Naive B cell (primary cell): Measurements from ENCODE around the gene EFHD1. TPM values are rescaled to one million over a fixed set of nuclear protein-coding genes. Genes with fewer than 3 reads are reported as not detected.
"Not testable (repeated sequence)": the region's sequence is repeated elsewhere in the genome, so short reads cannot be mapped to it uniquely, and the experiment has no call there.

Source experiments
- ATAC-seq, 2 donors: fragments of 150-1000 bp; cut with Tn5 transposase; 2 replicates each; pipeline ENCODE4 v1.10.0; 2021; ENCODE audit warnings: low read depth in 2 of 2, mild to moderate bottlenecking in 2 of 2, moderate library complexity in 2 of 2
- DNase-seq: peaks from one replicate; pipeline ENCODE4 v3.0.0; 2022
- H3K27ac Mint-ChIP-seq, 6 donors: one replicate each; pipeline ENCODE4 v1.8.0; 2020 to 2022; ENCODE audit warnings: mild to moderate bottlenecking in 6 of 6, mixed read lengths in 6 of 6, moderate library complexity in 5 of 6, inconsistent platforms in 2 of 6
- H3K27me3 Mint-ChIP-seq, 3 donors: one replicate each; pipeline ENCODE4 v1.8.0; 2021 to 2022; ENCODE audit warnings: mixed read lengths in 3 of 3, mild to moderate bottlenecking in 1 of 3
- H3K36me3 Mint-ChIP-seq, 2 donors: one replicate each; pipeline ENCODE4 v1.8.0; 2020 to 2022; ENCODE audit warnings: mixed read lengths in 2 of 2, inconsistent platforms in 1 of 2, mild to moderate bottlenecking in 1 of 2
- H3K4me1 Mint-ChIP-seq, 3 donors: one replicate each; pipeline ENCODE4 v1.8.0; 2020 to 2022; ENCODE audit warnings: mixed read lengths in 3 of 3, inconsistent platforms in 1 of 3, mild to moderate bottlenecking in 1 of 3, moderate library complexity in 1 of 3
- H3K4me3 Mint-ChIP-seq, 8 donors: one replicate each; pipeline ENCODE4 v1.8.0; 2020 to 2022; ENCODE audit warnings: mild to moderate bottlenecking in 8 of 8, mixed read lengths in 8 of 8, moderate library complexity in 8 of 8, inconsistent platforms in 2 of 8
- H3K9me3 Mint-ChIP-seq, 7 donors: one replicate each; pipeline ENCODE4 v1.8.0; 2020 to 2022; ENCODE audit warnings: mixed read lengths in 7 of 7, mild to moderate bottlenecking in 5 of 7, inconsistent platforms in 2 of 7, moderate library complexity in 1 of 7
- polyA plus RNA-seq, 6 donors: library from polyadenylated mRNA; unstranded; fragments of 300-500 nt; fragmentation: Illumina TruSeq; gene quantifications; one replicate each; pipeline ENCODE4 v1.2.3, GENCODE V29; 2021; ENCODE audit warnings: low read depth in 6 of 6

EFHD1 gene
- polyA plus RNA-seq, 6 donors from 2014 or later, result not detected

DNA sequence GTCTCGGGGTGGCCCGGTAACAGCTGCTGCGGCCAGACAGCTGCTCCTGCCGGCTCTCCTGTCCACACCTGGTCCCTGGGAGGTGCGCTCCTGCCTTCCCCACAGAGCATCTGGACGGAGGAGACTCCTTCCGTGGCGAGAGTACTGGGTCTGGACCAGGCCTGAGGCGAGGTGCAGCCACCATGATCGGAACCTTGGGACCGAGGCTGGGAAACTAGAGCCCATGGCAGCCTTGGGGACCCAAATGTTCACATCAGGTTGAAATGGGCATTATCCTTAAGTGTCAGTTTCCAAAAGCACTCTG, 64.4 kb downstream of the EFHD1 start:
- Mint-ChIP-seq H3K9me3 (peaks cover 0 to 10% (median 0%) of the 10 kb centered on the region in 7 donors), H3K27ac (peak overlapping the region; percentile 61 to 95 (median 78)), H3K27me3 (no peaks in the 10 kb centered on the region), H3K4me1 (peaks cover 25 to 42% (median 35%) of the 10 kb centered on the region in 3 donors), H3K36me3 (peaks cover 0 to 6% of the 10 kb centered on the region in 2 donors), H3K4me3 (peak overlapping the region; percentile 86 to 96 (median 94))
- ATAC-seq, result no peak
- DNase-seq, result no peak

DNA sequence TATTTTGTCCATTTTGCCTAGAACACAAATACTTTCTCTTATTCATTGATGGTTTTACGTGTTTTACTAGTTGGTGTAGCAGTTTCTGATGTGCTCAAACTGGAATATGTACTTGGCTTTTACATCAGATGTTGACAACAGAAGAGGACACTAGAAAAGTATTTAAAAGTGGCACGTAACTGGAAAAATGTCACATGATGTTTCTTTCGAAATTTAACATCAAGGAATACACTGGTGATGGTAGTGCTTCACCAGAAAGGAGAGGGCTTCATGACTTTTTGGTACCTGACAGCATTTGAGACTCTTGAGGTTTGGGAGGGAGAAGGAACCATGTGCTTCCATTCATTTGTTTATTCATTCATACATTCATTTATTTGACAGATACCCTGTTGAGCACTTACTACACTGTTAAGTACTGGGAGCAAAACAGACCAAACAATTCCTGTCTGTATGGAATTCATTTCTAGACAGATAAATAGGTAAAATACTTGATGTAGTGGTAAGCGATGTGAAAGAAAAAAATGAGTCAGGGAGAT, 65.2 kb downstream of the EFHD1 start:
- Mint-ChIP-seq H3K4me3 (peak overlapping the region; percentile 59 to 95 (median 94)), H3K36me3 (peaks cover 2 to 9% of the 10 kb centered on the region in 2 donors), H3K9me3 (peaks cover 0 to 5% (median 0%) of the 10 kb centered on the region in 7 donors), H3K4me1 (peaks cover 28 to 42% (median 38%) of the 10 kb centered on the region in 3 donors), H3K27me3 (no peaks in the 10 kb centered on the region), H3K27ac (peak overlapping the region in 5 of 6 donors; percentile 3 to 90 (median 38))
- ATAC-seq (no peak), DNase-seq (no peak)

- H3K4me1 Mint-ChIP-seq, result peaks cover 33 to 43% (median 42%) of the 10 kb centered on the region in 3 donors
Measured at GRCh38 chr2:232699110-232699509, 65.7 kb downstream of the EFHD1 start.

DNA sequence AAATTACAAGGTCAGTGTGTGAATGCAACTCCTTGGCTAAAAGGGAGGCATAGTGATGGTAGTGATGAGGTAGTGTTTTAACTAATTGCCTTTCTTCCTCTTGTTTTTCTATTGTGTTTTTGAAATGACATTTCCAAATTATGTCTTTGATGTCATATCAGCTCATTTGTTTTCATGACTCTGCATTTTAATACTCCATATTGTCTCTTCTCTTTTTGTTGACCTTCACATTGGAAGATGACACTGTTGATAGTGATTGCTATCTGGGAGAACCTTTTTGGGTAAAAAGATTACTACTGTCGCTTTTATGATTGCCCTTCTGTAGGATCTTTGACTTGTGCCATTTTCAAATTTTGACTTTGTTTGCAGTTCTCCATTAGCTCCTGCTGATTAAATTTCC, 66.8 kb downstream of the EFHD1 start:
- H3K27me3 Mint-ChIP-seq, result no peaks in the 10 kb centered on the region
- peaks cover 15 to 19% of the 10 kb centered on the region in 2 donors for H3K36me3 Mint-ChIP-seq

More at GRCh38 chr2:232699110-232699509, 65.7 kb downstream of the EFHD1 start:
- peaks cover 7 to 14% of the 10 kb centered on the region in 2 donors for H3K36me3 Mint-ChIP-seq
- H3K9me3 Mint-ChIP-seq, result peaks cover 0 to 5% (median 0%) of the 10 kb centered on the region in 7 donors
- H3K27ac Mint-ChIP-seq, result peak overlapping the region in 2 of 6 donors; percentile 3 to 90
- peak overlapping the region; percentile 9 to 95 (median 92) for H3K4me3 Mint-ChIP-seq
- ATAC-seq (no peak), DNase-seq (no peak)
- H3K27me3 Mint-ChIP-seq, result no peaks in the 10 kb centered on the region

GRCh38 chr2:232707076-232707475, 73.7 kb downstream of the EFHD1 start:
- H3K27me3 Mint-ChIP-seq, result no peaks in the 10 kb centered on the region
- no peak overlapping the region for H3K4me3 Mint-ChIP-seq
- no peaks in the 10 kb centered on the region for H3K9me3 Mint-ChIP-seq
- ATAC-seq, result no peak
- peaks cover 14 to 15% of the 10 kb centered on the region in 2 donors for H3K36me3 Mint-ChIP-seq
- no peak for DNase-seq
- no peak overlapping the region for H3K27ac Mint-ChIP-seq
- H3K4me1 Mint-ChIP-seq, result peaks cover 10 to 15% (median 14%) of the 10 kb centered on the region in 3 donors

More for the DNA sequence above, 66.8 kb downstream of the EFHD1 start:
- H3K27ac Mint-ChIP-seq, result peak overlapping the region in 2 of 6 donors; percentile 24 to 90
- ATAC-seq, result no peak
- DNase-seq, result no peak
- peaks cover 0 to 2% (median 0%) of the 10 kb centered on the region in 7 donors for H3K9me3 Mint-ChIP-seq
- H3K4me1 Mint-ChIP-seq, result peaks cover 36 to 49% (median 47%) of the 10 kb centered on the region in 3 donors
- peak overlapping the region in 2 of 8 donors; percentile 33 to 91 for H3K4me3 Mint-ChIP-seq

GRCh38 chr2:232713505-232713904, 80.1 kb downstream of the EFHD1 start:
- Mint-ChIP-seq H3K4me3 (peak overlapping the region in 1 of 8 donors; percentile 63), H3K27me3 (no peaks in the 10 kb centered on the region), H3K4me1 (peaks cover 8 to 28% (median 15%) of the 10 kb centered on the region in 3 donors), H3K36me3 (peaks cover under 1 to 29% of the 10 kb centered on the region in 2 donors), H3K27ac (no peak overlapping the region), H3K9me3 (peaks cover 0 to 2% (median 0%) of the 10 kb centered on the region in 7 donors)
- ATAC-seq, result no peak
- no peak for DNase-seq

DNA sequence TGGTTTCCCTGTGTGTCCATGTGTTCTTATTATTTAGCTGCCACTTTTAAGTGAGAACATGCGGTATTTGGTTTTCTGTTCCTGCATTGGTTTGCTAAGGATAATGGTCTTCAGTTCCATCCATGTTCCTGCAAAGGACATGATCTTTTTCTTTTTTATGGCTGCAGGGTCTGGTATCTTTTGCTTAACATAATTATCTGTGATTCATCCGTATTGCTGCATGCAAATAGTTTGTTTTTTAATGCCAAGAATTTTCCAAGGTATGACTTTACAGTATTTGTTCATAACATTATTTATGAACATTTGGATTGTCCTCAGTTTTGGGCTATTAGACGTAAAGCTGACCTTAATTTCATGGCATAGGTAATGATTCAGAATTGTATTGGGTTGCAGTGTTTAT, 81.6 kb downstream of the EFHD1 start:
- peaks cover 0 to 2% (median 0%) of the 10 kb centered on the region in 7 donors for H3K9me3 Mint-ChIP-seq
- peaks cover 8 to 34% (median 23%) of the 10 kb centered on the region in 3 donors for H3K4me1 Mint-ChIP-seq
- H3K27ac Mint-ChIP-seq, result peak overlapping the region in 1 of 6 donors; percentile 42
- H3K36me3 Mint-ChIP-seq, result peaks cover 15 to 43% of the 10 kb centered on the region in 2 donors
- no peak for DNase-seq
- H3K4me3 Mint-ChIP-seq, result no peak overlapping the region
- no peak for ATAC-seq
- no peaks in the 10 kb centered on the region for H3K27me3 Mint-ChIP-seq

- H3K27ac Mint-ChIP-seq, DNase-seq, H3K27me3 Mint-ChIP-seq, ATAC-seq, H3K9me3 Mint-ChIP-seq, H3K4me3 Mint-ChIP-seq: not testable (repeated sequence)
- Mint-ChIP-seq H3K36me3 (peaks cover 38 to 40% of the 10 kb centered on the region in 2 donors), H3K4me1 (peaks cover 22 to 46% (median 37%) of the 10 kb centered on the region in 3 donors)
Measured at GRCh38 chr2:232720056-232720455, 86.7 kb downstream of the EFHD1 start.

DNA sequence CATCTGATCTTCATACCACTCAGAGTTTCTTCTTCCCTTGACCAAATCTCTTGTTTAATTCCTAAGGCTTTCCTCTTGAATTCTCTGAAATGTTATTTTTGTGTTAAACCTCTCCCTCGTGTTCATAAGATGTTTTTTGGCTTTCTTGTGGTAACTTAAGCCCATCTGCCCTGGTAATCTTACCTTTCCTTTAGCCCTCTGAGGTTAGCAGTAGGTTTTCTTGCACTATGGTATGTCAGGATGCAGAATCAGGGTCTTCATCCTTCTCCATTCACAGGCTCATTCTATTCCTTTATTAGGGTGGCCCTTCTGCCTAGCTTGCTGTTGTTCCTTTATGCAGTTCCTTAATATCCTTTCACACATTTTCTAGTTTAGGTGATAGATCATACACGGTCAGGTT, 87.9 kb downstream of the EFHD1 start:
- no peak for ATAC-seq
- H3K9me3 Mint-ChIP-seq, result no peaks in the 10 kb centered on the region

GRCh38 chr2:232721882-232722281, 88.5 kb downstream of the EFHD1 start:
- H3K27me3 Mint-ChIP-seq, result no peaks in the 10 kb centered on the region
- H3K27ac Mint-ChIP-seq, result peak overlapping the region in 4 of 6 donors; percentile 11 to 79 (median 54)
- H3K9me3 Mint-ChIP-seq, result no peaks in the 10 kb centered on the region
- H3K4me3 Mint-ChIP-seq, result no peak overlapping the region
- peaks cover 39 to 49% of the 10 kb centered on the region in 2 donors for H3K36me3 Mint-ChIP-seq
- H3K4me1 Mint-ChIP-seq, result peaks cover 19 to 37% (median 32%) of the 10 kb centered on the region in 3 donors
- ATAC-seq (no peak), DNase-seq (no peak)

More for the DNA sequence above, 87.9 kb downstream of the EFHD1 start:
- H3K4me3 Mint-ChIP-seq, result no peak overlapping the region
- H3K27me3 Mint-ChIP-seq, result no peaks in the 10 kb centered on the region
- DNase-seq, result no peak
- peaks cover 19 to 37% (median 35%) of the 10 kb centered on the region in 3 donors for H3K4me1 Mint-ChIP-seq
- H3K36me3 Mint-ChIP-seq, result peaks cover 42 to 49% of the 10 kb centered on the region in 2 donors
- H3K27ac Mint-ChIP-seq, result peak overlapping the region in 3 of 6 donors; percentile 2 to 16 (median 11)

- H3K4me3 Mint-ChIP-seq, result no peak overlapping the region
- ATAC-seq (no peak), DNase-seq (no peak)
- H3K4me1 Mint-ChIP-seq, result peaks cover 22 to 30% (median 29%) of the 10 kb centered on the region in 3 donors
- H3K36me3 Mint-ChIP-seq, result peaks cover 48 to 55% of the 10 kb centered on the region in 2 donors
- H3K27ac Mint-ChIP-seq, result no peak overlapping the region
- H3K9me3 Mint-ChIP-seq, result no peaks in the 10 kb centered on the region
- H3K27me3 Mint-ChIP-seq, result no peaks in the 10 kb centered on the region
Measured at GRCh38 chr2:232723027-232723426, 89.6 kb downstream of the EFHD1 start.

DNA sequence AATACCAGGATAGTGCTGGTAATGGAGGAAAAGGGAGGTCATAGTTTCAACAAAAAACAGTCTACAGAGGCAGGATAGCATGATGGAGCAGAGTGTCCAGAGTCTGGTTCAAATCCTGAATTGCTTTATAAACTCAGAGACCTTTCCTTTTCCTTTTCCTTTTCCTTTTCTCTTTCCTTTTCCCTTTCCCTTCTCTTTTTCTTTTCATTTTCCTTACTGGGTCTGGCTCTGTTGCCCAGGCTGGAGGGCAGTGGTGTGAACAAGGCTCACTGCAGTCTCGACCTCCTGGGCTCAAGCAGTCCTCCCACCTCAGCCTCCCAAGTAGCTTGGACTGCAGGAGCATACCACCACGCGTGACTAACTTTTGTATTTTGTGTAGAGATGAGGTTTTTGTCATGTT, 95.4 kb downstream of the EFHD1 start:
- DNase-seq, result no peak
- H3K27me3 Mint-ChIP-seq, result no peaks in the 10 kb centered on the region
- no peak overlapping the region for H3K27ac Mint-ChIP-seq
- H3K4me1 Mint-ChIP-seq, result peaks cover 3 to 20% (median 12%) of the 10 kb centered on the region in 3 donors
- no peak for ATAC-seq
- peak overlapping the region in 1 of 8 donors; percentile 50 for H3K4me3 Mint-ChIP-seq
- no peaks in the 10 kb centered on the region for H3K9me3 Mint-ChIP-seq
- peaks cover 35 to 37% of the 10 kb centered on the region in 2 donors for H3K36me3 Mint-ChIP-seq

- DNase-seq (no peak), ATAC-seq (no peak)
- peak overlapping the region in 1 of 6 donors; percentile 28 for H3K27ac Mint-ChIP-seq
- H3K36me3 Mint-ChIP-seq, result peaks cover 19 to 26% of the 10 kb centered on the region in 2 donors
- H3K4me1 Mint-ChIP-seq, result peaks cover 3 to 20% (median 12%) of the 10 kb centered on the region in 3 donors
- H3K9me3 Mint-ChIP-seq, result no peaks in the 10 kb centered on the region
- H3K4me3 Mint-ChIP-seq, result no peak overlapping the region
- H3K27me3 Mint-ChIP-seq, result no peaks in the 10 kb centered on the region
Measured at GRCh38 chr2:232731470-232731869, 98.1 kb downstream of the EFHD1 start.
